Central memory CD8-positive, alpha-beta T cell (primary cell): ENCODE data around the gene SFT2D3.

Source experiments
- ATAC-seq: fragments of 150-1000 bp; cut with Tn5 transposase; replicated peaks from 2 replicates; pipeline ENCODE4 v1.10.0; 2022; ENCODE audit warnings: mild to moderate bottlenecking, moderate FRiP score, moderate number of reproducible peaks; ENCODE audit not compliant: poor library complexity, severe bottlenecking; ENCODE audit errors: extremely low read depth
- DNase-seq, 2 donors: peaks; one replicate each; pipeline ENCODE4 v3.0.0; 2021; ENCODE audit warnings: low spot score in 2 of 2
- H3K27ac Mint-ChIP-seq: one replicate; pipeline ENCODE4 v1.8.0; 2022; ENCODE audit warnings: low read depth, mild to moderate bottlenecking, moderate library complexity, mixed read lengths
- H3K27me3 Mint-ChIP-seq: one replicate; pipeline ENCODE4 v1.8.0; 2022; ENCODE audit warnings: mixed read lengths
- H3K36me3 Mint-ChIP-seq: one replicate; pipeline ENCODE4 v1.8.0; 2022; ENCODE audit warnings: mild to moderate bottlenecking, moderate library complexity, mixed read lengths; ENCODE audit not compliant: insufficient read depth
- H3K4me1 Mint-ChIP-seq: one replicate; pipeline ENCODE4 v1.8.0; 2022; ENCODE audit warnings: mixed read lengths
- H3K4me3 Mint-ChIP-seq: one replicate; pipeline ENCODE4 v1.8.0; 2022; ENCODE audit warnings: mild to moderate bottlenecking, moderate library complexity, mixed read lengths
- H3K9me3 Mint-ChIP-seq: one replicate; pipeline ENCODE4 v1.8.0; 2022; ENCODE audit warnings: mixed read lengths

SFT2D3 gene

DNA sequence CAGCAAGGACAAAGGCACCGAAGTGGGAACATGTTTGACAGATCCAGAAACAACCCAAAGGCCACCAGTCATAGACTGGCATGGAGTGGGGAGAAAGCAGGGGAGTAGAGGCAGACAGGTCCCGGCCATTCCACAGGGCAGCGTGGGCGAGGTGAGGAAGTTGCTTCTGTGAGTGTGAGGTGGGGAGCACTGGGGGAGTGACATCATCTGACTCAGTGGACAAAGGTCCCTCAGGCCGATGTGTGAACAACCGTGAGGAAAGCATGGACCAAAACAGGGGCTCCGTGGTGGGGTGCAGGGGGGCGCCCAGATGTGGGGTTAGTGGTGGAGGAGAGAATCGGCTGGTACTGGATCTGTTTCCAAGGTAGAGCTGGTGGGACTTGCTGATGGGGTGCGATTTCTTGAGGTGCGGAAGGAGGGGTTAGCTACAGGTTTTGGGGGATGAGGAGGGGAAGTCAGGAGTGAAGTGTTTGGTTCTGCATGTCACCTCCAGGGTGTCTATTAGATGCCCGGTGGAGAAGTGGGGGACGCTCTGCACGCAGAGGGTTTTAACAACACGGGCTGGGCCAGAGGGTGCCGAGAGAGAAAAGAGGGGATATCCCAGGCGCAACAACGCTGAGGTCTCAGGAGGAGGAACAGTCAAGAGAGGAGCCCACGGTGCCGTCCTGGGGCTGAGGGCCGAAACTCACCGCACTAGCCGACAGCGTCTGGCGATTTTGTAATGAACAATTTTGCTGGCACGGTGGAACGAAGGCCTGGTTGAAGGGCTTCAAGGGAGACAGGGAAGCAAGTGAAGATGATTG is 2.5 kb upstream of the SFT2D3 start:
- ATAC-seq (no peak), DNase-seq (no peak)
- H3K4me3 Mint-ChIP-seq, result peak overlapping the region; percentile 27
- H3K27ac Mint-ChIP-seq, result no peak overlapping the region
- no peaks in the 10 kb centered on the region for H3K27me3 Mint-ChIP-seq
- peaks cover 15% of the 10 kb centered on the region for H3K4me1 Mint-ChIP-seq
- H3K36me3 Mint-ChIP-seq, result peaks cover 17% of the 10 kb centered on the region
- no peaks in the 10 kb centered on the region for H3K9me3 Mint-ChIP-seq

DNA sequence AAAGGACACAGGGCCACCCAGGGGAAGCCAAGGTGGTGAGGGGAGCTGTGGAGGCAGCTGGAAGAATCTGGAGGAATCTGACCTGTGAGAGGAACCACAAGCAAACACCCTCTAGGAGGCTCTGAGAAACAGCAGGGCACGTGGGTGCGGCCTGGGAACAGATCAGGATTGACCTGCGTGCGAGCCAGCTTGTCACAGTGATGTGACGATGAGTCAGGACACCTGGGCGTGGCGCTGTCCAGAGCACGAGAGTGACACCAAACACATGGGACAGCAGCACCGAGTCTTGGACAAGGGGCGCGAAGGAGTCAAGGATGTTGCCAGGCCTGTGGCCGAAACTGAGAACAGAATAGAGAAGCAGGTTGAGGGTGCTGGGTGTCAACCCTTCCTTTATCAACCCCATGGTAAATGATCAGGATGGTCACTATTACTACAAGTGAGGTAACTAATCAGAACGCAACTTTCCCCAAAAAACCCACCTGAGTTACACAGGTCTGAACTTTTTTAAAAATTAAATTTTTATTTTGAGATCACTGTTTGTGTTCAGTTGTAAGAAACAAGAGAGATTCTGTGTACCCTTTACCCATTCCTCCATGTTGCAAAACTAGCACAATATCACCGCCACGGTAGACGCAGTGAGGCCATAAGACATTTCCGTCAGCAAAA is 637 bp upstream of the SFT2D3 start:
- Mint-ChIP-seq H3K4me3 (peak overlapping the region; percentile 88), H3K9me3 (no peaks in the 10 kb centered on the region), H3K36me3 (peaks cover 23% of the 10 kb centered on the region), H3K27ac (peak overlapping the region; percentile 94), H3K27me3 (no peaks in the 10 kb centered on the region), H3K4me1 (peaks cover 29% of the 10 kb centered on the region)
- no peak for ATAC-seq
- no peak for DNase-seq

DNA sequence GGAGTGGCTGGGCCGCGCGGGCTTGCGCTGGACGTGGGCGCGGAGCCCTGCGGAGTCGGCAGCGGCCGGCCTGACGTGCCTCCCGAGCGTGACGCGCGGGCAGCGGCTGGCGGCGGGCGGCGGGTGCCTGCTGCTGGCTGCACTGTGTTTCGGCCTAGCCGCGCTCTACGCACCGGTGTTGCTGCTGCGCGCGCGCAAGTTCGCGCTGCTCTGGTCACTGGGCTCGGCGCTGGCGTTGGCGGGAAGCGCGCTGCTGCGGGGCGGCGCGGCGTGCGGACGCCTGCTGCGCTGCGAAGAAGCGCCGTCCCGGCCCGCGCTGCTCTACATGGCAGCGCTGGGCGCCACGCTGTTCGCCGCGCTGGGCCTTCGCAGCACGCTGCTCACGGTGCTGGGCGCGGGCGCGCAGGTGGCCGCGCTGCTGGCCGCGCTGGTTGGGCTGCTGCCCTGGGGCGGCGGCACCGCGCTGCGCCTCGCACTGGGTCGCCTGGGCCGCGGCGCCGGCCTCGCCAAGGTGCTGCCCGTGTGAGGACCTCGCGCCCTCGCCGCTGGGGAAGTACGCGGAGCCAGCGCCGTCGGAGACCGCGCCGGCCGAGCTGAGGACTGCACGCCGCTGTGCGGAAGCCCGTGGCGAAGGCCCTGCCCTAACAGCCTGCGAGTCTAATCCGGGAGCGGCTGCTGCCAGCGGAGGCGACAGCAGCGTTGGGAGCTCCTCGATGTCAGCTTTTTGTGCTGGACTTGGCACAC is 526 bp downstream of the SFT2D3 start:
- Mint-ChIP-seq H3K27ac (peak overlapping the region; percentile 94), H3K36me3 (peaks cover 29% of the 10 kb centered on the region), H3K4me3 (peak overlapping the region; percentile 88), H3K9me3 (no peaks in the 10 kb centered on the region), H3K4me1 (peaks cover 29% of the 10 kb centered on the region), H3K27me3 (no peaks in the 10 kb centered on the region)
- peak; percentile 69 to 77 for DNase-seq
- ATAC-seq, result peak; percentile 81

DNA sequence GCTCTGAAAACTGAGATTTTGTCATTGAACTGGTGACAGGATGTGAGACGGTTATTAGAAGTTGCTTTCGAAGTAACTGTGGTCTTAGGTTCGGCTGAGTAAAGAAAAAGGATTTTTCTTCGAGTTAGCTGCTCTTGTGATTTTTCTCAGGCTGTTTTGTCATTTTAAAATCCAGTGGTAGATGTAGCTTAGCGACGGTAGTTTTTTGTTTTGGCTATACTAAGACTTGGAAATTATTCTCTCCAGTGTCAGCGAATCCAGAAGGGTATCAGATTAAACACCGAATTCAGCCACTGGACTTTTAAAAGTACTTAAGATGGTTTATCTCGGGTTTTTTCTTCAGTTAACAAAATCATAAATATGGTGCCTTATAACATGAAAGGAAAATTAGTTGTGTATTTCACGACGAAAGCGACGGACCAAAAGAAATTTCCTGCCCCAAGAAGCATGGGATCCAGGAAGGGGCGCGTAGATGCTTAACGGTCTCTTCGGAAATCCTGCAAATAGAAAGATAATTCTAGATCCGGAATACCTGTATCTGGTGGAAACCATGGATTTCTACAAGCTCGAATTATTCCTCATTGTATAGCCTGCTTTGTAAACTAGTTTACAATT is 1.2 kb downstream of the SFT2D3 start:
- Mint-ChIP-seq H3K4me3 (peak overlapping the region; percentile 88), H3K4me1 (peaks cover 29% of the 10 kb centered on the region), H3K27ac (peak overlapping the region; percentile 94), H3K27me3 (no peaks in the 10 kb centered on the region), H3K36me3 (peaks cover 28% of the 10 kb centered on the region), H3K9me3 (no peaks in the 10 kb centered on the region)
- DNase-seq (no peak), ATAC-seq (no peak)

DNA sequence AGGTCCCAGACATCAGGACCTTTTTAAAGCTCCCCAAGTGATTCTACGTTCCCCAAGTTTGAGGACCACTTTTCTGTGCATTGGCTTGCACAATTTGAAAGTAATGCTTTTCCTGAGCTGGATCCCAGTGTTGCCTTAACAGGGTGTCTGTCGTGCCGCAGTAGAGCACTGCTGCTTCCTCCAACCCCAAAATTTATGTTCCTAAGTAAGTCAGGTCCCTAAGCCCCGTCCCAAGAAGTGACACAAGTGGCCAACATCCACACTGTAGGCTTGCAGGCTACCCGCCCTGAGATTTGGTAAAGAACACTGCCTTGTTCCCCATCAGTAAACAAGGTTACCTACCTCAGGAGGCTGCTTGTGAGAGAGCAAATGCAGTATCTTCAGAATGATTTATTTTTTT is 2.0 kb downstream of the SFT2D3 start:
- Mint-ChIP-seq H3K9me3 (no peaks in the 10 kb centered on the region), H3K27me3 (no peaks in the 10 kb centered on the region), H3K4me3 (no peak overlapping the region), H3K27ac (no peak overlapping the region), H3K36me3 (peaks cover 30% of the 10 kb centered on the region), H3K4me1 (peaks cover 29% of the 10 kb centered on the region)
- ATAC-seq (no peak), DNase-seq (no peak)

DNA sequence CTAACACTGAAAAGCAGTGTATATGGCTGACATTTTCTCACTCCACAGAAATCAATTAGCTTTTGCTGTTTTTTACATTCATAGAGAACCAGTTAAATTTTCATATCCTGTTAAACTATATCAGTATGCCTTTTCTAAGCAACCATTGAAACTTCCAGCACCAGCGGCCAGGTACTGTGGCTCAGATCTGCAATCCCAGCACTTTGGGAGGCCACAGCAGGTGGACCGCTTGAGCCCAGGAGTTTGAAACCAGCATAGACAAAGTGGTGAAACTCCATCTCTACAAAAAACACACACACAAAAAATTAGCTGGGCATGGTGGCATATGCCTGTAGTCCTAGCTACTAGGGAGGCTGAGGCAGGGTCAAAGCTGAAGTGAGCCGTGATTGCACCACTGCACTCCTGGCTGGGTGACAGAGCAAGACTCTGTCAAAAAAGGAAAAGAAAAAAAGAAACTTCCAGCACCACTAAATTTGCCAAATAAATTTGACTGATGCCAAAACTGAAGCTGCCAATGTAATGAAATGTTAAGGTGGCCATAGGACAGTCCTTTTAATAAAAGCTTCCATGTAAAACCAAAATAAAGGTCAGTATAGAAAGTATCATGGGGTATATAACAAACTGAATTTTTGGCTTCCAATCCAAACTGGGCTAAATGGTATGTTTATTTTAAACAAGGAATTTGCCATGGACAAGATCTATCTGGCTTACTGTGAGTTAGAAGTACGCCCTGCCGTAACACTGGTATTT is 3.5 kb downstream of the SFT2D3 start:
- H3K27ac Mint-ChIP-seq, result peak overlapping the region; percentile 41
- H3K4me1 Mint-ChIP-seq, result peaks cover 29% of the 10 kb centered on the region
- peaks cover 34% of the 10 kb centered on the region for H3K36me3 Mint-ChIP-seq
- no peaks in the 10 kb centered on the region for H3K27me3 Mint-ChIP-seq
- no peaks in the 10 kb centered on the region for H3K9me3 Mint-ChIP-seq
- ATAC-seq (no peak), DNase-seq (no peak)
- H3K4me3 Mint-ChIP-seq, result peak overlapping the region; percentile 20

DNA sequence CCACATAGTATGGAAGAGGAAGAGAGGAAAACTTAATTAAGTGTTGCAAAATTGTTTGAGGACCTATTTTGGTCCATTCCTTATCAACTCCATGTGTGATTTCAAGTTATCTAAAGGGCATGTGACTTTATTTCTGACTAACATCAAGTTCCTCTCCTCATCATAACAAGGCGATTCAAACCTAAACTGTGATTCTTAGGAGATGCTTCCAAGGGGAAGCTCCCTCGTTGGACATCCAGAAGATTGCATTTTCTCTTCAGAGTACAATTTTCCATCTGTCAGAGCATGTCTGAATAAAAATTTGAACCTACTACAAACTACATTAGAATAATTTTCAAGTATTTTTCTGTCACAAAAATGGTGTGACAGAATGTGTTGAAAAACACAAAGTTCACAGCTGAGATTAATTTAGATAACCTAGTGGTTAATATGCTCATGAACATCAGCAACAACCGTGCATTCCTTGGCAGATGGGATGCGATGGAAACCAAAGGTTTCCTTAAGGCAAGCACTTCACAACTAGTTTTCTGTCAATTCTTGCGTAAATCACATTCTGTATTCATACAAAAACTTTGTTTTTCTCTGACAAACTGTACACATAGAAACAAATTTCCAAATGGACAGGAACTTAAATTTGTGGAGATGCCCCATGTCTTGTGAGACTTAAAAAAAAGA is 4.2 kb downstream of the SFT2D3 start:
- H3K4me3 Mint-ChIP-seq, result no peak overlapping the region
- no peaks in the 10 kb centered on the region for H3K9me3 Mint-ChIP-seq
- peaks cover 23% of the 10 kb centered on the region for H3K4me1 Mint-ChIP-seq
- no peak for DNase-seq
- H3K27ac Mint-ChIP-seq, result peak overlapping the region; percentile 41
- ATAC-seq, result no peak
- peaks cover 34% of the 10 kb centered on the region for H3K36me3 Mint-ChIP-seq
- H3K27me3 Mint-ChIP-seq, result no peaks in the 10 kb centered on the region

DNA sequence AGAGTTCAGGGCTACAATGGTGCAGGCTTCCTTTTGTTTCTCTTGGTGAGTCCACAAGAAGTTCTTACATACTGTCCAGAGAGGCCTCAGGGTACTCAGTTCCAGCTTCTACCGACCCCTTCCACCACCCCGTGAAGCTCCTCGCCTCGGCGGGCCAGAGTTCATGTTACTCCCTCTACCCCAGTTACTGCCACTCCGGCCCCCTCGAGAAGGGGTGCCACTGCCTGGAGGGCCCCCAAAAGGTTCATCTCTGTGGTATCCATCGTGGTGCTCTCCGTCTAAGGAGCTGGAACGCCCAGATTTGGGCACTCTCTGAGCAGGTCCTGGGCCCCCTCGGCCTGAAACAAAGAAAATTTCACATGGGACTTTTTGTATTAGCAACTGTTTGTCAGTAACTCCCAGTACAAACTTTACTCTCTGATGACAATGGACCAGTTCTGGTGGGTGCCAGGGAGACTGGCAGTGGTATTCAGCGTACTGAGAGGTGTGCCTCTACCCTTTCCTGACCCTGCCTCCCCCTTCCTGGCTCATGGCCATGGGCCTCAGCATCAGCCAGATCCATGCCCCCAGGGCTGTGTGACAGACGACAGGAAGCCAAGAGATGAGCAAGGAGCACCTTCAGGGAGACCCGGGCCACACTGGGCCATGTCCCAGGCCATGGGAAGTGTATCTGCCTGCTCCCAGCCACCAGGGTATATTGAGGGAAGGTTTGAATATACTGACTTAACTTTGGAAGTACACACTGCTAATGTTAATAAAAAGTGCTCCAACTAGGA is 5.1 kb downstream of the SFT2D3 start:
- Mint-ChIP-seq H3K4me3 (no peak overlapping the region), H3K27ac (peak overlapping the region; percentile 13), H3K9me3 (no peaks in the 10 kb centered on the region), H3K36me3 (peaks cover 30% of the 10 kb centered on the region), H3K27me3 (no peaks in the 10 kb centered on the region), H3K4me1 (peaks cover 21% of the 10 kb centered on the region)
- no peak for DNase-seq
- no peak for ATAC-seq

DNA sequence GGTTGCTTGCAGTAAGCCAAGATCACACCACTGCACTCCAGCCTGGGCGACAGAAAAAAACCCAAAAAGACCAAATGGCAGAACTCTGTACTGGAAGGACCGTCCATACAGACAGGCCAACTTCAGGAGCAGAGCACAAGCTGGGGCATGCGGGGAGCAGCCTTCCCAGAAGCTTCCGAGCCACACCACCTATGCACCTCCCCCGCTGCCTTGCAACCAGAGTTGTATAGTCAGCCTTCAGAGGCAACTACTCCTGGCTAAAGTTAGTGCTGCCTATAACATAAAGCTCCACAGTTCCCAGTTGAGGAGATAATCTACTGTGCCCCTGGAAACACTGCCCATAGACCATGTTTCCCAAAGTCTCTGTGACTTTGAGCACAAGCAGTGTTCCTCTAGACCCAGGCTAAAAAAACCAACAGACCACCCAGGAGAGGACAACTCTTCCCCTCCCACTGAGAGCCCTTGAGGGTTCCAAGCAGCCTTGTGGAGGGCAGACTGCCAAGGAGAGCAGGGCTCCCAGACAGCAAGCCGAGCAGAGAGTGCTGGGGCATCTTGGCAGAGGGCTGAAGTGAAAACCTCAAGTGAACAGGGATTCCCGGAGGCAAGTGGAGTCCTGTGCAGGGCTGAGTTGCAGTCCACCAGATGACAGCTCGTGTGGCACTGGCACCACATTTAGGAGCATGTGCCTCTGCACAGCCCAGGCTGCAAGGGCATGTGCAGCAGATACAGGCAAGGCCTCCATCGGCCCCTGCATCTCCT is 6.8 kb downstream of the SFT2D3 start:
- ATAC-seq, result no peak
- no peak overlapping the region for H3K27ac Mint-ChIP-seq
- no peaks in the 10 kb centered on the region for H3K27me3 Mint-ChIP-seq
- no peaks in the 10 kb centered on the region for H3K9me3 Mint-ChIP-seq
- DNase-seq, result no peak
- H3K36me3 Mint-ChIP-seq, result peaks cover 26% of the 10 kb centered on the region
- peaks cover 14% of the 10 kb centered on the region for H3K4me1 Mint-ChIP-seq
- H3K4me3 Mint-ChIP-seq, result no peak overlapping the region

DNA sequence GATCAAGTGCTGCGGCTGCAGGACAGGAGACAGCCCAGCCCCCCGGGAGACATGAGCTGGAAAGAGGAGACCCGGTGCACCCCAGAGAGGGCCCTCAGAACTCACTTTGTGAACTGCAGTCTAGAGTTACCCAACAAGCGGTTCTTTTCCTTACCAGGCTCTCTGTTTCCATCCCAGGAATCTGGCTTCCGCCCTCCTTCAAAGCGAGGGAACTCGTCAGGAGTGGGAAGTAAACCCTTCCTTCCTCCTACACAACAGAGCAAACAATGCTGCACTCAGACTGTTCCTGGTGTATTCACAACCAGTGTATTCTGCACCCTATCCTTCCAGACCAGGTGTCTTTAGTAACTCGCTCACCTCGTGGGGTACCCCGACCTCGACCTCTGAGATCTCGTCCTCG is 8.0 kb downstream of the SFT2D3 start:
- H3K4me3 Mint-ChIP-seq, result no peak overlapping the region
- DNase-seq (no peak), ATAC-seq (no peak)
- H3K36me3 Mint-ChIP-seq, result peaks cover 27% of the 10 kb centered on the region
- peaks cover 11% of the 10 kb centered on the region for H3K4me1 Mint-ChIP-seq
- H3K27me3 Mint-ChIP-seq, result no peaks in the 10 kb centered on the region
- no peaks in the 10 kb centered on the region for H3K9me3 Mint-ChIP-seq
- peak overlapping the region; percentile 8 for H3K27ac Mint-ChIP-seq
